Activated T-cell treated with anti-CD3 and anti-CD28 coated beads, Interleukin-2, amount 50 U/mL, for 24 hours (primary cell): ENCODE data around the gene STARD7.
"Not testable (repeated sequence)": the region's sequence is repeated elsewhere in the genome, so short reads cannot be mapped to it uniquely, and the experiment has no call there.

Experiments
- DNase-seq: peaks from one replicate; pipeline ENCODE4 v3.0.0-alpha.2; 2020
- H3K27ac Mint-ChIP-seq: 2 replicates; pipeline ENCODE4 v1.8.0; 2020; ENCODE audit warnings: mild to moderate bottlenecking, mixed read lengths
- H3K27me3 Mint-ChIP-seq: 2 replicates; pipeline ENCODE4 v1.8.0; 2020; ENCODE audit warnings: mixed read lengths
- H3K36me3 Mint-ChIP-seq: 2 replicates; pipeline ENCODE4 v1.8.0; 2020; ENCODE audit warnings: low read depth, mixed read lengths
- H3K4me1 Mint-ChIP-seq: 2 replicates; pipeline ENCODE4 v1.8.0; 2020; ENCODE audit warnings: low read depth, mixed read lengths
- H3K4me3 Mint-ChIP-seq: 2 replicates; pipeline ENCODE4 v1.8.0; 2020; ENCODE audit warnings: mild to moderate bottlenecking, moderate library complexity, mixed read lengths
- H3K9me3 Mint-ChIP-seq: 2 replicates; pipeline ENCODE4 v1.8.0; 2020; ENCODE audit warnings: mixed read lengths

The STARD7 gene

GRCh38 chr2:96170626-96171025, 38.0 kb downstream of the STARD7 start:
- H3K27ac Mint-ChIP-seq = peak overlapping the region; percentile 28
- peaks cover 53% of the 10 kb centered on the region for H3K4me1 Mint-ChIP-seq
- H3K4me3 Mint-ChIP-seq = no peak overlapping the region
- H3K9me3 Mint-ChIP-seq = peaks cover 4% of the 10 kb centered on the region
- no peaks in the 10 kb centered on the region for H3K27me3 Mint-ChIP-seq
- no peak for DNase-seq
- no peaks in the 10 kb centered on the region for H3K36me3 Mint-ChIP-seq

- H3K27me3 Mint-ChIP-seq = no peaks in the 10 kb centered on the region
- H3K27ac Mint-ChIP-seq = no peak overlapping the region
- peaks cover 4% of the 10 kb centered on the region for H3K9me3 Mint-ChIP-seq
- no peaks in the 10 kb centered on the region for H3K36me3 Mint-ChIP-seq
- no peak for DNase-seq
- peaks cover 56% of the 10 kb centered on the region for H3K4me1 Mint-ChIP-seq
- H3K4me3 Mint-ChIP-seq = no peak overlapping the region
These were observed 38.6 kb downstream of the STARD7 start for GRCh38 chr2:96169868-96170507.

GRCh38 chr2:96167407-96168013, 41.1 kb downstream of the STARD7 start:
- H3K9me3 Mint-ChIP-seq = peaks cover 4% of the 10 kb centered on the region
- H3K4me3 Mint-ChIP-seq = no peak overlapping the region
- H3K4me1 Mint-ChIP-seq = peaks cover 67% of the 10 kb centered on the region
- no peak for DNase-seq
- peak overlapping the region; percentile 73 for H3K27ac Mint-ChIP-seq
- H3K27me3 Mint-ChIP-seq = no peaks in the 10 kb centered on the region
- no peaks in the 10 kb centered on the region for H3K36me3 Mint-ChIP-seq

GRCh38 chr2:96164459-96165184, 44.0 kb downstream of the STARD7 start:
- peak overlapping the region; percentile 99 for H3K27ac Mint-ChIP-seq
- peak; percentile 84 for DNase-seq
- H3K36me3 Mint-ChIP-seq = peaks cover 5% of the 10 kb centered on the region
- no peaks in the 10 kb centered on the region for H3K27me3 Mint-ChIP-seq
- H3K4me1 Mint-ChIP-seq = peaks cover 82% of the 10 kb centered on the region
- peak overlapping the region; percentile 75 for H3K4me3 Mint-ChIP-seq
- H3K9me3 Mint-ChIP-seq = peaks cover 10% of the 10 kb centered on the region

- H3K4me1 Mint-ChIP-seq = peaks cover 83% of the 10 kb centered on the region
- H3K27ac Mint-ChIP-seq = peak overlapping the region; percentile 99
These were observed 44.7 kb downstream of the STARD7 start for GRCh38 chr2:96163768-96164429.

GRCh38 chr2:96163415-96163767, 45.2 kb downstream of the STARD7 start:
- Mint-ChIP-seq H3K27me3 (no peaks in the 10 kb centered on the region), H3K4me1 (peaks cover 85% of the 10 kb centered on the region), H3K4me3 (peak overlapping the region; percentile 75), H3K9me3 (peaks cover 7% of the 10 kb centered on the region), H3K27ac (peak overlapping the region; percentile 99), H3K36me3 (peaks cover 5% of the 10 kb centered on the region)
- no peak for DNase-seq

More at GRCh38 chr2:96163768-96164429, 44.7 kb downstream of the STARD7 start:
- H3K36me3 Mint-ChIP-seq = peaks cover 5% of the 10 kb centered on the region
- DNase-seq = peak; percentile 91
- peaks cover 7% of the 10 kb centered on the region for H3K9me3 Mint-ChIP-seq
- no peaks in the 10 kb centered on the region for H3K27me3 Mint-ChIP-seq
- H3K4me3 Mint-ChIP-seq = peak overlapping the region; percentile 75

GRCh38 chr2:96161898-96162297, 46.7 kb downstream of the STARD7 start:
- no peak for DNase-seq
- H3K9me3 Mint-ChIP-seq = peaks cover 7% of the 10 kb centered on the region
- H3K27me3 Mint-ChIP-seq = no peaks in the 10 kb centered on the region
- peak overlapping the region; percentile 99 for H3K27ac Mint-ChIP-seq
- H3K4me3 Mint-ChIP-seq = peak overlapping the region; percentile 9
- peaks cover 86% of the 10 kb centered on the region for H3K4me1 Mint-ChIP-seq
- peaks cover 5% of the 10 kb centered on the region for H3K36me3 Mint-ChIP-seq

- H3K4me1 Mint-ChIP-seq = peaks cover 96% of the 10 kb centered on the region
- H3K36me3 Mint-ChIP-seq, DNase-seq, H3K9me3 Mint-ChIP-seq, H3K27me3 Mint-ChIP-seq, H3K4me3 Mint-ChIP-seq: not testable (repeated sequence)
- H3K27ac Mint-ChIP-seq = peak overlapping the region; percentile 95
These were observed 48.3 kb downstream of the STARD7 start for GRCh38 chr2:96160366-96160765.

- H3K27me3 Mint-ChIP-seq = no peaks in the 10 kb centered on the region
- H3K27ac Mint-ChIP-seq = peak overlapping the region; percentile 95
- peak; percentile 71 for DNase-seq
- peaks cover 5% of the 10 kb centered on the region for H3K36me3 Mint-ChIP-seq
- peaks cover 96% of the 10 kb centered on the region for H3K4me1 Mint-ChIP-seq
- H3K9me3 Mint-ChIP-seq = peaks cover 7% of the 10 kb centered on the region
- peak overlapping the region; percentile 54 for H3K4me3 Mint-ChIP-seq
These were observed 49.4 kb downstream of the STARD7 start for GRCh38 chr2:96159084-96159830.

- DNase-seq = peak; percentile 51
- peaks cover 5% of the 10 kb centered on the region for H3K36me3 Mint-ChIP-seq
- peaks cover 94% of the 10 kb centered on the region for H3K4me1 Mint-ChIP-seq
- H3K9me3 Mint-ChIP-seq = peaks cover 7% of the 10 kb centered on the region
- H3K27me3 Mint-ChIP-seq = no peaks in the 10 kb centered on the region
- H3K27ac Mint-ChIP-seq = peak overlapping the region; percentile 95
- H3K4me3 Mint-ChIP-seq = peak overlapping the region; percentile 54
These were observed 50.1 kb downstream of the STARD7 start for GRCh38 chr2:96158554-96158940.

GRCh38 chr2:96157649-96158553, 50.7 kb downstream of the STARD7 start:
- H3K36me3 Mint-ChIP-seq = peaks cover 5% of the 10 kb centered on the region
- H3K4me1 Mint-ChIP-seq = peaks cover 94% of the 10 kb centered on the region
- peak overlapping the region; percentile 54 for H3K4me3 Mint-ChIP-seq
- peak overlapping the region; percentile 95 for H3K27ac Mint-ChIP-seq
- no peaks in the 10 kb centered on the region for H3K27me3 Mint-ChIP-seq
- H3K9me3 Mint-ChIP-seq = peaks cover 7% of the 10 kb centered on the region
- peak; percentile 96 for DNase-seq

- Mint-ChIP-seq H3K4me3 (peak overlapping the region; percentile 54), H3K36me3 (peaks cover 5% of the 10 kb centered on the region), H3K27ac (peak overlapping the region; percentile 95), H3K27me3 (no peaks in the 10 kb centered on the region), H3K4me1 (peaks cover 93% of the 10 kb centered on the region), H3K9me3 (peaks cover 7% of the 10 kb centered on the region)
- DNase-seq = peak; percentile 67
These were observed 51.5 kb downstream of the STARD7 start for GRCh38 chr2:96156926-96157648.
